Mucosa of descending colon (tissue), 3 donors: ENCODE data around the gene BMAL1. TPM values are rescaled to one million over a fixed set of nuclear protein-coding genes. Genes with fewer than 3 reads are reported as not detected.
A peak's percentile ranks its signal among the peaks of the same experiment; 100 is the strongest.

Source experiments
- ATAC-seq: fragments of 200-7000 bp; cut with Tn5 transposase; one replicate; pipeline ENCODE4 v1.9.1; 2020; ENCODE audit warnings: mild to moderate bottlenecking, moderate library complexity
- DNase-seq, 3 donors: peaks; one replicate each; pipeline ENCODE4 v3.0.0-alpha.2; 2020
- H3K36me3 ChIP-seq: fragments of 200-600 bp; one replicate; pipeline ENCODE4 v1.8.0; 2021; ENCODE audit warnings: low read depth, mild to moderate bottlenecking
- H3K4me1 ChIP-seq: fragments of 200-600 bp; one replicate; pipeline ENCODE4 v1.8.0; 2021; ENCODE audit warnings: low read depth, mild to moderate bottlenecking
- H3K4me3 ChIP-seq: fragments of 200-600 bp; one replicate; pipeline ENCODE4 v1.8.0; 2021; ENCODE audit warnings: mild to moderate bottlenecking
- H3K9me3 ChIP-seq: fragments of 200-600 bp; one replicate; pipeline ENCODE4 v1.8.0; 2021; ENCODE audit warnings: mild to moderate bottlenecking
- intact Hi-C, 2 donors: fragments of 100-400 bp; cut with DNase I in 1 of 2; cut with micrococcal nuclease in 1 of 2; formaldehyde crosslinking; loops; one replicate each; pipeline versions ENCODE4 v1.11.0 to v1.11.1; 2022; cut with DNase I, micrococcal nuclease
- total RNA-seq, 3 donors: library from RNA; stranded (reverse); fragmentation: NEBNext Ultra II Directional in 2 of 3; extraction: Animal tissue kit (Norgen Biotek cat#: 25700) in 2 of 3; gene quantifications; one replicate each; pipeline versions ENCODE4 v1.2.1 to v1.2.4, GENCODE V29; 2021 to 2023
- TF ChIP-seq, protein P1 (sequence below): fragments of 200-600 bp; IDR thresholded peaks from one replicate; pipeline ENCODE4 v1.8.0; 2022; ENCODE audit warnings: antibody characterized with exemption, mild to moderate bottlenecking
- donor health status: DM: no; HTN: no; CAD: no; lungs with moderate emphysema.
- donor health status: DM: no; HTN: no; CAD: no.
- donor health status: DM: no; HTN: yes; CAD: no.

Gene BMAL1
- total RNA-seq, 3 donors from 2014 or later: 26.6 to 40.1 (median 29.8) TPM

DNA sequence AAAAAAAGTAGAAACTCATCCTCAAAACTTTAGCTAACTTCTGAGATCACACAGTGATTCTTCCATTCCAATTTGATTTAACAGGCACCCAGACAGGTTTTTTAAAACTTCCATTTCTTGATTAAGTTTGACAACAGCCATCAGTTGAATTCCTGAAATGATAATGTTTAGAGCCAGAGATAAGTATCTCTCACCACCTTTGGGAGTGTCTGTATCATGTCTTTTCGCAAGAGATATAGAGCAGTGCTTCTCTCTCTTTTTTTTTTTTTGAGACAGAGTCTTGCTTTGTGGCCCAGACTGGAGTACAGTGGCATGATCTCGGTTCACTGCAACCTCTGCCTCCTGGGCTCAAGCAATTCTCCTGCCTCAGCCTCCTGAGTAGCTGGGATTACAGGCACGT is 41.7 kb upstream of the BMAL1 start:
- no peaks in the 10 kb centered on the region for H3K4me1 ChIP-seq
- no peak for ATAC-seq
- DNase-seq: no peak
- H3K9me3 ChIP-seq: no peaks in the 10 kb centered on the region
- H3K4me3 ChIP-seq: no peak overlapping the region
- intact Hi-C loops: no loop called here
- TF ChIP-seq, protein P1, sequence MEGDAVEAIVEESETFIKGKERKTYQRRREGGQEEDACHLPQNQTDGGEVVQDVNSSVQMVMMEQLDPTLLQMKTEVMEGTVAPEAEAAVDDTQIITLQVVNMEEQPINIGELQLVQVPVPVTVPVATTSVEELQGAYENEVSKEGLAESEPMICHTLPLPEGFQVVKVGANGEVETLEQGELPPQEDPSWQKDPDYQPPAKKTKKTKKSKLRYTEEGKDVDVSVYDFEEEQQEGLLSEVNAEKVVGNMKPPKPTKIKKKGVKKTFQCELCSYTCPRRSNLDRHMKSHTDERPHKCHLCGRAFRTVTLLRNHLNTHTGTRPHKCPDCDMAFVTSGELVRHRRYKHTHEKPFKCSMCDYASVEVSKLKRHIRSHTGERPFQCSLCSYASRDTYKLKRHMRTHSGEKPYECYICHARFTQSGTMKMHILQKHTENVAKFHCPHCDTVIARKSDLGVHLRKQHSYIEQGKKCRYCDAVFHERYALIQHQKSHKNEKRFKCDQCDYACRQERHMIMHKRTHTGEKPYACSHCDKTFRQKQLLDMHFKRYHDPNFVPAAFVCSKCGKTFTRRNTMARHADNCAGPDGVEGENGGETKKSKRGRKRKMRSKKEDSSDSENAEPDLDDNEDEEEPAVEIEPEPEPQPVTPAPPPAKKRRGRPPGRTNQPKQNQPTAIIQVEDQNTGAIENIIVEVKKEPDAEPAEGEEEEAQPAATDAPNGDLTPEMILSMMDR: no peak
- H3K36me3 ChIP-seq: no peaks in the 10 kb centered on the region

DNA sequence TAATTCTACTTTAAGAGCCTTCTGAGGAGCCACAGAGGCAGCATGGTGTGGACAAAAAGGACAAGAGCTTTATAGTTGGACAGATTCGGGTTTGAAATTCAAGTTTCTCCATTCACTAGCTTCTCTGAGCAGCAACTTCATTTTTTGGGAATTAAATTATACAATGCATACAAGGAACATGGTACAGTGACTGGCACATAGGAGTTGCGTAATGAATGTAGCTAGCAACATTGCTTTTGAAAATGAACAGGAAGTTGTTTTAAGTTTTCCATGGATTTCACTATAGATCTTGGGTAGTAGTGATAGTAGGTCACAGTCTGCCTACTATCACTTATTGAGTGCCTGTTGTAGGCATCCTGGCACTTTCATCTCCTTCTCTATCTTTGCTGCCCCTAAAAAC is 41.0 kb upstream of the BMAL1 start:
- Histone ChIP-seq H3K4me1 (no peaks in the 10 kb centered on the region), H3K36me3 (no peaks in the 10 kb centered on the region), H3K4me3 (no peak overlapping the region), H3K9me3 (no peaks in the 10 kb centered on the region)
- intact Hi-C loops: no loop called here
- TF ChIP-seq, protein P1: no peak
- ATAC-seq (no peak), DNase-seq (no peak)

DNA sequence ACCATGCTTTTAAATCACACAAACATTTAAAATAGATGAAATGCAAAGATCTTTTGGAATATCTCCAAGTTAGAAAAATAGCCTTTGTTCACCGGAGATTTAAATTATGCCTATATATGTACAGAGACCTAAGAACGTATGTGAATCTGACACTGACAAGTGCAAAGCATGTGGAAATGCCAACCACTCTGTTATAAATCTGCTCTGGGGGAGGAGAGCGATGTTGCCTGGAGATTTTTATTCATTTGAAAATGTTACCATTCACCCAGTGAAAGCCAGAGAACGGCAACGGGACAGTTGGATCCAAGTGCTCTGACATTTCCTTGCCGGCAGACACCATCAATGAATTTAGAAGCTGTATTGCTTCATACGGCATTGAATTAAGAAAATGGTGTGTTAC is 39.8 kb upstream of the BMAL1 start:
- Histone ChIP-seq H3K4me1 (no peaks in the 10 kb centered on the region), H3K4me3 (no peak overlapping the region), H3K9me3 (no peaks in the 10 kb centered on the region), H3K36me3 (no peaks in the 10 kb centered on the region)
- TF ChIP-seq, protein P1: no peak
- DNase-seq: no peak
- no peak for ATAC-seq
- intact Hi-C loops: no loop called here

DNA sequence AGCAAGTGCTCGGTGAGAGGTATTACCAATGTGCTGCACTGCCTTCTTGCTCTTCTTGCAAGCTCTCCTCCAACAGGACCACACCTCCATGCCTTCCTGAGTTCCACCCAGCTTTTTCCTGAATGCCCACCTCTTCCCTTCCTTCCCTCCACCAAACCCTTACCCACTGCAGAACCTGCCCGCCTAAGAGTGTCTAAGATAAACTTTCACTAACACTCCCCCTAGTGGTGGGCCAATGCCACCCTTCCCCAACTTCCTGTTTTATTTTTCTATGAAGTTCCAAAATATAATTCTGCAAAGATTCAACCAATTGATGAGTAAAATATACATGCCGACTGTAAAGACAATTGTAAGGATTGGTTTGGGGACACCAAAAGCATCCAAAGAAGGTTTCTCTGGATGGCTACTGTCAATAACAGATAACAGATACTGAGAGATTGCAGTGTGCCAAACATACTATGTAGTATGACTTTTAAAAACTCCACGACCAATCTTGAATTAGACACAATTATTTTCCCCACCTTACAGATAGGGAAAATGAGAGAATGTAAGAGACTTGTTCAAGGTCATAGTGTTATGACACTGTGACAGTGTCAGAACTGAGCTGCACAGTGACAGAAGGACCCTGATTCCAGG is 38.6 kb upstream of the BMAL1 start:
- H3K36me3 ChIP-seq: no peaks in the 10 kb centered on the region
- H3K9me3 ChIP-seq: no peaks in the 10 kb centered on the region
- intact Hi-C loops: no loop called here
- H3K4me1 ChIP-seq: no peaks in the 10 kb centered on the region
- DNase-seq (peak in 2 of 3 donors; percentile 38 to 77), ATAC-seq (peak; percentile 64)
- TF ChIP-seq, protein P1: peak; percentile 82
- no peak overlapping the region for H3K4me3 ChIP-seq

DNA sequence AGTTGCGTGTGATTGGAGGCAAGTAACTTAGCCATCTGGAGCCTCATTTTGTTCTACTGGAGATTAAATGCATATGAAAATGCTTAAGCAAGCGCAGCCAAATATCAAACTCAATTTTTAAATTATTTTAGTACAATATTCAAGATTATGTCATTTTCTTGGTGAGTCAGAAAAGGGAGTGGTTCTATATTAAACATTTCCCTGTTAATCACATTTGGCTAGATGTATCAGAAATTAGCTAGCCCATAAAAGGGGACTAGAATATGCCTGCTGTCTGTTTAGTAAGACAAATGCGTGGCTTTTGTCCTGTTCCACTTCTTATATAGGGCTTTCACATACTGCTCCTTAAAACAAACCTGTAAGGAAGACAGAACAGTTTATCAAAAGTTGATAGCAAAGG is 35.0 kb upstream of the BMAL1 start:
- no peaks in the 10 kb centered on the region for H3K4me1 ChIP-seq
- no peak overlapping the region for H3K4me3 ChIP-seq
- TF ChIP-seq, protein P1: no peak
- ATAC-seq (no peak), DNase-seq (no peak)
- no peaks in the 10 kb centered on the region for H3K36me3 ChIP-seq
- H3K9me3 ChIP-seq: no peaks in the 10 kb centered on the region
- intact Hi-C loops: no loop called here
